Upper lobe of right lung (tissue), 1 donor: Measurements from ENCODE around the gene SLC45A3. TPM values are rescaled to one million over a fixed set of nuclear protein-coding genes. Genes with fewer than 3 reads are reported as not detected.

ENCODE experiments used
- ATAC-seq: fragments of 200-7000 bp; cut with Tn5 transposase; one replicate; pipeline ENCODE4 v1.9.1; 2020; ENCODE audit warnings: mild to moderate bottlenecking, moderate library complexity
- DNase-seq: peaks from one replicate; pipeline ENCODE4 v3.0.0-alpha.2; 2020
- H3K27ac ChIP-seq: fragments of 200-600 bp; one replicate; pipeline ENCODE4 v1.8.0; 2022
- H3K27me3 ChIP-seq: fragments of 200-600 bp; one replicate; pipeline ENCODE4 v1.8.0; 2022; ENCODE audit warnings: mild to moderate bottlenecking
- H3K36me3 ChIP-seq: fragments of 200-600 bp; one replicate; pipeline ENCODE4 v1.8.0; 2022
- H3K4me1 ChIP-seq: fragments of 200-600 bp; one replicate; pipeline ENCODE4 v1.8.0; 2022
- H3K4me3 ChIP-seq: fragments of 200-600 bp; one replicate; pipeline ENCODE4 v1.8.0; 2022; ENCODE audit warnings: mild to moderate bottlenecking
- H3K9me3 ChIP-seq: fragments of 200-600 bp; one replicate; pipeline ENCODE4 v1.8.0; 2022
- CTCF ChIP-seq: fragments of 200-600 bp; IDR thresholded peaks from one replicate; pipeline ENCODE4 v1.8.0; 2022; ENCODE audit warnings: antibody characterized with exemption
- intact Hi-C: fragments of 100-400 bp; cut with DNase I; formaldehyde crosslinking; loops from one replicate; pipeline ENCODE4 v1.11.0; 2022
- total RNA-seq: library from RNA; stranded (reverse); fragmentation: NEBNext Ultra II Directional; extraction: Animal tissue kit (Norgen Biotek cat#: 25700); gene quantifications from one replicate; pipeline ENCODE4 v1.2.1, GENCODE V29; 2021
- donor health status: DM: no; HTN: yes; CAD: no; lungs with severe emphysema.

The SLC45A3 gene
- total RNA-seq, 1 donor from 2014 or later = 8.6 TPM

DNA sequence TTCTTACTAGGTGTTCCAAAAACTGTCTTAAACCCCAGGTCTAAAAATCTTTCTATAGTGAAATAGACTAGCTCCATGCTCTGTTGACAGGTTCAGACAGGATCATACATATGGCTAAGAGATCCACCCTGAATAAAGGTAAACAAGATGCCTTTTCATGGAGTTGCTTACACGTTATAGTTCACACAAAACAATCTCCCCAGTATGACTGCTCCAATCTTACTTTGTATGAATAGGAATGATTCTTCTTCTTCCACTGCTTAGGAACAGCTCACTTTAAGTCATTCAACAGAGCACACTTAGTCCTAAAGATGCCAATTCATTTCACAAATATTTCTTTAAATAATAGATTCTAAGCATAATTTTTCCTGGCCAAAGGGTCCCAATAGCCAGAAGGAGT is 64.5 kb downstream of the SLC45A3 start:
- ATAC-seq (no peak), DNase-seq (no peak)
- H3K36me3 ChIP-seq = peaks cover 85% of the 10 kb centered on the region
- intact Hi-C loops = no loop called here
- no peaks in the 10 kb centered on the region for H3K9me3 ChIP-seq
- no peak overlapping the region for H3K27ac ChIP-seq
- no peak overlapping the region for H3K4me3 ChIP-seq
- H3K27me3 ChIP-seq = no peaks in the 10 kb centered on the region
- H3K4me1 ChIP-seq = peaks cover 10% of the 10 kb centered on the region
- no peak for TF ChIP-seq CTCF

DNA sequence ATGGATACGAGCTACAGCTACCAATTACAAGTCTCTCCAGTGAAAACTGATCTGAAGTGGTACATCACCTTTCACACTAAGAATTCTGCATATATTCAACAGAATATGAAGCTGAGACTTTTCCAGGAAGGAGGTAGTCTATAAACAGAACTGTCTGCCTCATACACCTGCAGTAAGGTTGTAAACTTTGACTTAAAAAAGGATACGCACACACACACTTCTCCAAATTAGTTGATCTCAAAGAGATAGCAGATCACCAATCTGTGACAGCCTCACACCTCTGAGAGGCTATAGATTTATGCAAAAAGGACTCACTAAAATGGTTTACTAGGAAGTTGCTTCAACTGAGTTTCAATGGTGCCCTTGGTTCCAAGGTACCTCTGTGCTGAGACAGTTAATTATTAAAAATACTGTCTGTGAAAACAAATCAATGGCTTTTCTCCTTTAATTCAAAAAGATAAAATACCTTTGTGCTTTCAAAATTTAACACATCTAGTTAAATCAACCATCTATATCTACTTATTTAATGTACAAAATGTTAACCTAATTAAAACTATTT is 66.4 kb downstream of the SLC45A3 start:
- peaks cover 66% of the 10 kb centered on the region for H3K36me3 ChIP-seq
- no peak for TF ChIP-seq CTCF
- H3K4me3 ChIP-seq = no peak overlapping the region
- ATAC-seq (no peak), DNase-seq (no peak)
- no peak overlapping the region for H3K27ac ChIP-seq
- peaks cover 20% of the 10 kb centered on the region for H3K4me1 ChIP-seq
- intact Hi-C loops = no loop called here
- H3K27me3 ChIP-seq = no peaks in the 10 kb centered on the region
- no peaks in the 10 kb centered on the region for H3K9me3 ChIP-seq

GRCh38 chr1:205612556-205612955 is 67.8 kb downstream of the SLC45A3 start:
- Histone ChIP-seq H3K9me3 (no peaks in the 10 kb centered on the region), H3K4me3 (no peak overlapping the region), H3K27me3 (no peaks in the 10 kb centered on the region), H3K36me3 (peaks cover 53% of the 10 kb centered on the region), H3K27ac (no peak overlapping the region), H3K4me1 (peaks cover 20% of the 10 kb centered on the region)
- DNase-seq (no peak), ATAC-seq (no peak)
- intact Hi-C loops = no loop called here
- TF ChIP-seq CTCF = no peak

DNA sequence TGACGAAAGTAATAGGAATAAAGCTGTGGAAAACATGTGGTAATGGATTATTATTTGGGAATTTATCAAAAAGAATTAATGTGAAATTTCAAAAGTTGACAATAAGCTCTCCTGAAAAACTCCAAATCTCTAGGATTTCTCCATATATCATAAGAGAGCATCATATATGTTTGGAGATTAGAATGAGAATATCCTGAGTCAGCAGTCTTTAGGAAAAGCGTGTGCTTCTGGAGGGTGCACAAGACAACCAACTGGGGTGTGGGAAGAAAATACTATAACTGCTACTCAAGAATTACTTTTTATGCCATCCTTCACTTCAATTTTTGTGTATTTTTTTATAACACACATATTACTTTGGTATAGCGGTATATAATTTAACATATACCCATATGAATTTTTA is 68.2 kb downstream of the SLC45A3 start:
- H3K27ac ChIP-seq = no peak overlapping the region
- no peak for TF ChIP-seq CTCF
- no peaks in the 10 kb centered on the region for H3K27me3 ChIP-seq
- peaks cover 48% of the 10 kb centered on the region for H3K36me3 ChIP-seq
- no peak for DNase-seq
- intact Hi-C loops = no loop called here
- no peak for ATAC-seq
- peaks cover 20% of the 10 kb centered on the region for H3K4me1 ChIP-seq
- no peak overlapping the region for H3K4me3 ChIP-seq
- no peaks in the 10 kb centered on the region for H3K9me3 ChIP-seq

GRCh38 chr1:205610901-205611466 is 69.3 kb downstream of the SLC45A3 start:
- Histone ChIP-seq H3K4me3 (no peak overlapping the region), H3K4me1 (peaks cover 20% of the 10 kb centered on the region), H3K27ac (no peak overlapping the region), H3K27me3 (no peaks in the 10 kb centered on the region), H3K36me3 (peaks cover 37% of the 10 kb centered on the region), H3K9me3 (no peaks in the 10 kb centered on the region)
- TF ChIP-seq CTCF = no peak
- no peak for DNase-seq
- no peak for ATAC-seq
- intact Hi-C loops = no loop called here

GRCh38 chr1:205610036-205610435 is 70.3 kb downstream of the SLC45A3 start:
- peaks cover 27% of the 10 kb centered on the region for H3K36me3 ChIP-seq
- TF ChIP-seq CTCF = no peak
- H3K9me3 ChIP-seq = no peaks in the 10 kb centered on the region
- no peak for ATAC-seq
- intact Hi-C loops = no loop called here
- H3K27me3 ChIP-seq = no peaks in the 10 kb centered on the region
- no peak for DNase-seq
- H3K27ac ChIP-seq = no peak overlapping the region
- H3K4me1 ChIP-seq = peaks cover 20% of the 10 kb centered on the region
- no peak overlapping the region for H3K4me3 ChIP-seq
